ENCODE measurements around the gene EMILIN3.

EMILIN3 gene

GRCh38 chr20:41407607-41408006 lies 41.0 kb upstream of the EMILIN3 start:
- ATAC-seq = no peak
- TF ChIP-seq TOX (CRISPR knock-in tag; IDR thresholded peaks at IDR 0.05; ENCODE audit: borderline replicate concordance) = no peak

- TF ChIP-seq CSDC2 (CRISPR knock-in tag; IDR thresholded peaks at IDR 0.05) (no peak), TOX (CRISPR knock-in tag; IDR thresholded peaks at IDR 0.05; ENCODE audit: borderline replicate concordance) (no peak), TCF4 (CRISPR knock-in tag; IDR thresholded peaks at IDR 0.05; ENCODE audit: borderline replicate concordance) (no peak), GLIS3 (CRISPR knock-in tag; IDR thresholded peaks at IDR 0.05) (no peak), ZFP30 (CRISPR knock-in tag; IDR thresholded peaks at IDR 0.05) (no peak), OSR1 (CRISPR knock-in tag; IDR thresholded peaks at IDR 0.05) (no peak), CSRNP3 (CRISPR knock-in tag; IDR thresholded peaks at IDR 0.05) (no peak), ZFP3 (CRISPR knock-in tag; IDR thresholded peaks at IDR 0.05) (no peak)
- no peak for ATAC-seq
Measured at GRCh38 chr20:41406896-41407444, 40.4 kb upstream of the EMILIN3 start.

- no peak for TF ChIP-seq RARB (CRISPR knock-in tag; IDR thresholded peaks at IDR 0.05)
- no peak for ATAC-seq
Measured at GRCh38 chr20:41406353-41406752, 39.7 kb upstream of the EMILIN3 start.

GRCh38 chr20:41405436-41405835 lies 38.8 kb upstream of the EMILIN3 start:
- TF ChIP-seq ZFP30 (CRISPR knock-in tag; IDR thresholded peaks at IDR 0.05) (no peak), GLIS3 (CRISPR knock-in tag; IDR thresholded peaks at IDR 0.05) (no peak), ARNTL (CRISPR knock-in tag; IDR thresholded peaks at IDR 0.05; ENCODE audit: borderline replicate concordance, low read depth) (no peak), ZC3H10 (CRISPR knock-in tag; IDR thresholded peaks at IDR 0.05) (no peak), PPARA (CRISPR knock-in tag; IDR thresholded peaks at IDR 0.05; ENCODE audit: borderline replicate concordance) (no peak), RARB (CRISPR knock-in tag; IDR thresholded peaks at IDR 0.05) (no peak), ZNF8 (CRISPR knock-in tag; IDR thresholded peaks at IDR 0.05) (no peak), TCF4 (CRISPR knock-in tag; IDR thresholded peaks at IDR 0.05; ENCODE audit: borderline replicate concordance) (no peak), TSHZ2 (CRISPR knock-in tag; IDR thresholded peaks at IDR 0.05) (no peak), ISL1 (CRISPR knock-in tag; IDR thresholded peaks at IDR 0.05) (no peak), OSR1 (CRISPR knock-in tag; IDR thresholded peaks at IDR 0.05) (no peak), CREB5 (CRISPR knock-in tag; IDR thresholded peaks at IDR 0.05; ENCODE audit: low read depth) (no peak), CSDC2 (CRISPR knock-in tag; IDR thresholded peaks at IDR 0.05) (no peak), ZFP3 (CRISPR knock-in tag; IDR thresholded peaks at IDR 0.05) (no peak), POU6F1 (CRISPR knock-in tag; IDR thresholded peaks at IDR 0.05; ENCODE audit: borderline replicate concordance, low read depth) (no peak), TOX (CRISPR knock-in tag; IDR thresholded peaks at IDR 0.05; ENCODE audit: borderline replicate concordance) (no peak)

GRCh38 chr20:41403604-41404003 lies 37.0 kb upstream of the EMILIN3 start:
- no peak for TF ChIP-seq GLIS3 (CRISPR knock-in tag; IDR thresholded peaks at IDR 0.05)
- TF ChIP-seq ZFP30 (CRISPR knock-in tag; IDR thresholded peaks at IDR 0.05) = no peak
- TF ChIP-seq OSR1 (CRISPR knock-in tag; IDR thresholded peaks at IDR 0.05) = no peak
- TF ChIP-seq TSHZ2 (CRISPR knock-in tag; IDR thresholded peaks at IDR 0.05) = no peak
- no peak for TF ChIP-seq ESRRG (CRISPR knock-in tag; IDR thresholded peaks at IDR 0.05)
- TF ChIP-seq ARNTL (CRISPR knock-in tag; IDR thresholded peaks at IDR 0.05; ENCODE audit: borderline replicate concordance, low read depth) = no peak
- no peak for TF ChIP-seq ISL1 (CRISPR knock-in tag; IDR thresholded peaks at IDR 0.05)
- no peak for ATAC-seq

More at GRCh38 chr20:41405436-41405835, 38.8 kb upstream of the EMILIN3 start:
- no peak for ATAC-seq
